ENCODE data around the gene APOL1. TPM values are rescaled to one million over a fixed set of nuclear protein-coding genes. Genes with fewer than 3 reads are reported as not detected.

APOL1 gene
- total and polyA plus RNA-seq, 2 of the 13 experiments (the other 11 are each of a cell fraction or from before 2014, with no cell fraction given) = 20.3 to 75.0 TPM

DNA sequence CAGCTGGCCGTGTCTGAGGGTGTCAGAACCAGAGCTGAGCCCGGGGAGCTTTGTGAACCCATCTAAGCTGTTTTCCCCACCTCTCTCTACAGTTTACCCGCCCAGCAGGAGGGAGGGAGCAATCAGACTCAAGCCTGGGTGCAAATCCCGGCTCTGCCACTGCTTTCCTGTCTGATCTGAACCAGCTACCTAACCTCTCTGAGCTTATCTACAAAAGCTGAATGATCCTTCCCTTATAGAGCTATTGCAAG is 13.9 kb upstream of the APOL1 start (continued):
- TF ChIP-seq CENPX (CRISPR knock-in tag; IDR thresholded peaks at IDR 0.05) (no peak), NFYC (CRISPR knock-in tag; IDR thresholded peaks at IDR 0.05) (0 out of 2 replicates have a peak, but pooled peaks have one; percentile 2), TBP (CRISPR knock-in tag; IDR thresholded peaks at IDR 0.05) (no peak), ZNF766 (CRISPR knock-in tag; IDR thresholded peaks at IDR 0.05; ENCODE audit: borderline replicate concordance) (no peak), ZNF354B (CRISPR knock-in tag; IDR thresholded peaks at IDR 0.05) (no peak), ZNF143 (CRISPR knock-in tag; IDR thresholded peaks at IDR 0.05) (no peak), HOXA9 (CRISPR knock-in tag; IDR thresholded peaks at IDR 0.05; ENCODE audit: borderline replicate concordance) (no peak), ZNF644 (CRISPR knock-in tag; IDR thresholded peaks at IDR 0.05; ENCODE audit: low read depth) (no peak), CCDC6 (CRISPR knock-in tag; IDR thresholded peaks at IDR 0.05) (0 out of 2 replicates have a peak, but pooled peaks have one; percentile 23), MTA1 (CRISPR knock-in tag; IDR thresholded peaks at IDR 0.05; ENCODE audit: borderline replicate concordance) (no peak), SOX6 (IDR thresholded peaks at IDR 0.05) (no peak), SOX6 (CRISPR knock-in tag; IDR thresholded peaks at IDR 0.05) (0 out of 2 replicates have a peak, but pooled peaks have one; percentile 20)

DNA sequence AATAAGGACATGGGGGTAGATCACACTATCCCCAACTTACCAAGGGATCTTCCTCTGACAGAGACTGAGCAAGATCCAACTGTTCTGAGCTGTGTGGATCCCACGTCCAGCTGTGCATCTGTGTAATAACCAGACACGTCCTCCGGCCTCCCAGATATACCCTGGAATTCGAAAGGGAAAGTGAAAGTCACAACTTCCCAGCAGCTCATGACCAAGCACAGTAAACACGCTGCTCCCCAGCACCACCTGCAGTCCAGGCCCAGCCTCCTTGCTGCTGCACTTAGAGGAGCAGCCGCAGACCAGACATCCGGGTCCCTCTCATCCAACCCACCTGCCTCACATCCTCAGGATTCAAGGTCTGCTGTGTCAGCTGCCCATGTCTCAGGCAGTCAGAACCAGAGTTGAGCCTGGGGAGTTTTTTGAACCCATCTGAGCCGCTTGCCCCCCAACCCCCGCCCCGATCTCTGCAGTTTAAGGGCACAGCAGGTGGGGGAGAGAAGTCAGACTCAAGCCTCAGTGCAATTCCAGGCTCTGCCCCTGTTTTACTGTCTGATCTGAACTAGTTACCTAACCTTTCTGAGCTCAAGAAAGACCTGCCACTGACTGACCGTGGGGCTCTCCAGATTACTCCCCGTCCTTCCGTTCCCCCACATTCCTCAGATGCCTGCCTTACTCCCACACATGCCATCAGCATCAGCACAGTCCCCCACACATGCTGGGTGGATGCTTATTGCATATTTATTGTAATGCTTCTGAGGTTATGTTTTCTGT is 13.3 kb upstream of the APOL1 start, which contains the start of gene APOL2:
TSS of gene APOL2 (minus strand) at position 127 of the 771 bp plus-strand sequence. CDS start 6,365 bp downstream, outside the sequence.
- DNase-seq (ENCODE audit: low spot score) (peak; percentile 94), FAIRE-seq (peak; percentile 94), ATAC-seq (peak; percentile 98)
- Histone ChIP-seq H3K9ac (ENCODE audit: insufficient read depth, low read depth, low read length) (peak within 1 kb of the TSS; percentile 78), H3K27ac (ENCODE audit: extremely low read length, insufficient read depth, low read length) (peak within 1 kb of the TSS; percentile 73), H3K9me3 (ENCODE audit: low read length) (no peaks in the 10 kb centered on the region), H3K4me2 (ENCODE audit: low read depth, low read length) (peak within 1 kb of the TSS; percentile 94), H3K36me3 (replicated peaks in 1 of 2; ENCODE audit: control insufficient read depth in 1 of 2, insufficient read depth in 2 of 2, low read length in 2 of 2) (peaks cover 5 to 14% of the 10 kb centered on the region in 2 experiments; a peak in 3 of 5 replicates), H3K4me1 (ENCODE audit: insufficient read depth, low read length) (peaks cover 43% of the 10 kb centered on the region), H2AFZ (ENCODE audit: low read length) (peak within 1 kb of the TSS; percentile 12), H3K4me3 (replicated peaks in 1 of 3; ENCODE audit: insufficient read depth in 1 of 3, low read depth in 2 of 3, low read length in 3 of 3) (peak within 1 kb of the TSS; percentile 71 to 94 (median 81)), H4K20me1 (ENCODE audit: insufficient read depth, low read length) (0 out of 2 replicates have a peak, but pooled peaks cover 4% of the 10 kb centered on the region), H3K79me2 (ENCODE audit: insufficient read depth, low read length) (peaks cover 48% of the 10 kb centered on the region), H3K27me3 (ENCODE audit: control insufficient read depth in 1 of 2, insufficient read depth in 2 of 2, low read length in 2 of 2) (no peaks in the 10 kb centered on the region; a peak in 1 of 5 replicates)
- CTCF ChIA-PET (ENCODE audit: low intra/inter-chr PET ratio, low total read pairs) = interaction anchor here (1.3 kb wide), 1 partner anchor 45 kb away, joined by 4 read pairs; no protein-coding TSS in a partner anchor
- POLR2A ChIA-PET = interaction anchor here (0.9 to 6.1 kb wide), 13 partner anchors 11 to 265 kb away, joined by 3 to 102 read pairs (median 5); partner anchors contain the start of genes APOL1, APOL3 and MYH9
- no TSS peak for BruUV-seq (replicated peaks)
- 7% methylated on average over 9 of the region's 13 CpGs for WGBS (ENCODE audit: low lambda C conversion rate)
- intact Hi-C loops (cut with micrococcal nuclease; ENCODE audit: unreplicated experiment) = loop anchor here (2.0 to 5.0 kb wide), 2 partner anchors 37 kb away; partner anchors contain the start of gene APOL4
- in situ Hi-C loops (cut with HindIII; ENCODE audit: extremely low pct_ligation_motif_present, low pct_unique_long_range_greater_than_20kb) = loop anchor here (10.0 kb wide), 1 partner anchor 45 kb away; no protein-coding TSS in a partner anchor
- TF ChIP-seq, protein P1, sequence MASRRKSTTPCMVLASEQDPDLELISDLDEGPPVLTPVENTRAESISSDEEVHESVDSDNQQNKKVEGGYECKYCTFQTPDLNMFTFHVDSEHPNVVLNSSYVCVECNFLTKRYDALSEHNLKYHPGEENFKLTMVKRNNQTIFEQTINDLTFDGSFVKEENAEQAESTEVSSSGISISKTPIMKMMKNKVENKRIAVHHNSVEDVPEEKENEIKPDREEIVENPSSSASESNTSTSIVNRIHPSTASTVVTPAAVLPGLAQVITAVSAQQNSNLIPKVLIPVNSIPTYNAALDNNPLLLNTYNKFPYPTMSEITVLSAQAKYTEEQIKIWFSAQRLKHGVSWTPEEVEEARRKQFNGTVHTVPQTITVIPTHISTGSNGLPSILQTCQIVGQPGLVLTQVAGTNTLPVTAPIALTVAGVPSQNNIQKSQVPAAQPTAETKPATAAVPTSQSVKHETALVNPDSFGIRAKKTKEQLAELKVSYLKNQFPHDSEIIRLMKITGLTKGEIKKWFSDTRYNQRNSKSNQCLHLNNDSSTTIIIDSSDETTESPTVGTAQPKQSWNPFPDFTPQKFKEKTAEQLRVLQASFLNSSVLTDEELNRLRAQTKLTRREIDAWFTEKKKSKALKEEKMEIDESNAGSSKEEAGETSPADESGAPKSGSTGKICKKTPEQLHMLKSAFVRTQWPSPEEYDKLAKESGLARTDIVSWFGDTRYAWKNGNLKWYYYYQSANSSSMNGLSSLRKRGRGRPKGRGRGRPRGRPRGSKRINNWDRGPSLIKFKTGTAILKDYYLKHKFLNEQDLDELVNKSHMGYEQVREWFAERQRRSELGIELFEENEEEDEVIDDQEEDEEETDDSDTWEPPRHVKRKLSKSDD (CRISPR knock-in tag; IDR thresholded peaks at IDR 0.05; ENCODE audit: low read depth) = no peak
- TF ChIP-seq, protein P2, sequence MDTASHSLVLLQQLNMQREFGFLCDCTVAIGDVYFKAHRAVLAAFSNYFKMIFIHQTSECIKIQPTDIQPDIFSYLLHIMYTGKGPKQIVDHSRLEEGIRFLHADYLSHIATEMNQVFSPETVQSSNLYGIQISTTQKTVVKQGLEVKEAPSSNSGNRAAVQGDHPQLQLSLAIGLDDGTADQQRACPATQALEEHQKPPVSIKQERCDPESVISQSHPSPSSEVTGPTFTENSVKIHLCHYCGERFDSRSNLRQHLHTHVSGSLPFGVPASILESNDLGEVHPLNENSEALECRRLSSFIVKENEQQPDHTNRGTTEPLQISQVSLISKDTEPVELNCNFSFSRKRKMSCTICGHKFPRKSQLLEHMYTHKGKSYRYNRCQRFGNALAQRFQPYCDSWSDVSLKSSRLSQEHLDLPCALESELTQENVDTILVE (CRISPR knock-in tag; IDR thresholded peaks at IDR 0.05) = no peak
- TF ChIP-seq THAP11 (CRISPR knock-in tag; IDR thresholded peaks at IDR 0.05) (peak; percentile 85), ZBTB7B (CRISPR knock-in tag; IDR thresholded peaks at IDR 0.05) (peak; percentile 55; the same call in 1 of the 2 replicates), POLR2A (IDR thresholded peaks at IDR 0.05; ENCODE audit: insufficient read depth in 1 of 2, low read depth in 2 of 2, low read length in 2 of 2) (peak; percentile 76 to 86), ZMAT3 (CRISPR knock-in tag; conservative IDR thresholded peaks at IDR 0.05) (0 out of 2 replicates have a peak, but pooled peaks have one; percentile 34)
- TF ChIP-seq, protein P3, sequence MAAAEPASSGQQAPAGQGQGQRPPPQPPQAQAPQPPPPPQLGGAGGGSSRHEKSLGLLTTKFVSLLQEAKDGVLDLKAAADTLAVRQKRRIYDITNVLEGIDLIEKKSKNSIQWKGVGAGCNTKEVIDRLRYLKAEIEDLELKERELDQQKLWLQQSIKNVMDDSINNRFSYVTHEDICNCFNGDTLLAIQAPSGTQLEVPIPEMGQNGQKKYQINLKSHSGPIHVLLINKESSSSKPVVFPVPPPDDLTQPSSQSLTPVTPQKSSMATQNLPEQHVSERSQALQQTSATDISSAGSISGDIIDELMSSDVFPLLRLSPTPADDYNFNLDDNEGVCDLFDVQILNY (CRISPR knock-in tag; conservative IDR thresholded peaks at IDR 0.05) = no peak
